Activated T-helper 1 cell treated with Interleukin-2 at 50 U/mL for 16 hours (primary cell): ENCODE data around the gene CBX2.

Experiments used
- DNase-seq: peaks from one replicate; pipeline ENCODE4 v3.0.0-alpha.2; 2020; ENCODE audit warnings: low read depth

Gene CBX2

DNA sequence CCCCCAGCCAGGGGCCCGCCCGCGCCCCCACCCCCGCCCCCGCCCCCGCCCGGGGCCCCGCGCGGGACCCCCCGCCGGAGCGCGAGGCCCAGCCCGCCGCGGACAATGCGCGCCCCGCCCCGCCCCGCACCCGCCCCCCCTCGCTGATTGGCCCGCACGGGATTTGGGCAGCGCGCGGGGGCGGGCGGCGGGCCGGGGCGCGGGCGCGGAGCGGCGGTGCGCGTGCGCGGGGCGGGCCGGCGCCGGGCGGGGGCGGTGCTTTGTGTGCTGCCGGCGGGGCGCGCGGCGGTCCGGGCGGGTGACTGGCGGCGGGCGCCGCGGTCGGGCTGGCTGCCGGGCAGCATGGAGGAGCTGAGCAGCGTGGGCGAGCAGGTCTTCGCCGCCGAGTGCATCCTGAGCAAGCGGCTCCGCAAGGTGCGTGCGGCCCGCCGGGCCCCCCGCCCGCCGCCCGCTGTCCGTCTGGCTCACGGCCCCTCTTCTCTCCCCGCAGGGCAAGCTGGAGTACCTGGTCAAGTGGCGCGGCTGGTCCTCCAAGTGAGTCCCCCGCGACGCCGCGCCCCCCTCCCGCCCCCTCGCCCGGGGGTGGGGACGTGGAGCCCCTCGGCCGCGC lies at the start of gene CBX2:
TSS of gene CBX2 (plus strand) at position 255 of the 610 bp plus-strand sequence. CDS start at position 343, 88 bp downstream.
- peak; percentile 72 for DNase-seq

DNA sequence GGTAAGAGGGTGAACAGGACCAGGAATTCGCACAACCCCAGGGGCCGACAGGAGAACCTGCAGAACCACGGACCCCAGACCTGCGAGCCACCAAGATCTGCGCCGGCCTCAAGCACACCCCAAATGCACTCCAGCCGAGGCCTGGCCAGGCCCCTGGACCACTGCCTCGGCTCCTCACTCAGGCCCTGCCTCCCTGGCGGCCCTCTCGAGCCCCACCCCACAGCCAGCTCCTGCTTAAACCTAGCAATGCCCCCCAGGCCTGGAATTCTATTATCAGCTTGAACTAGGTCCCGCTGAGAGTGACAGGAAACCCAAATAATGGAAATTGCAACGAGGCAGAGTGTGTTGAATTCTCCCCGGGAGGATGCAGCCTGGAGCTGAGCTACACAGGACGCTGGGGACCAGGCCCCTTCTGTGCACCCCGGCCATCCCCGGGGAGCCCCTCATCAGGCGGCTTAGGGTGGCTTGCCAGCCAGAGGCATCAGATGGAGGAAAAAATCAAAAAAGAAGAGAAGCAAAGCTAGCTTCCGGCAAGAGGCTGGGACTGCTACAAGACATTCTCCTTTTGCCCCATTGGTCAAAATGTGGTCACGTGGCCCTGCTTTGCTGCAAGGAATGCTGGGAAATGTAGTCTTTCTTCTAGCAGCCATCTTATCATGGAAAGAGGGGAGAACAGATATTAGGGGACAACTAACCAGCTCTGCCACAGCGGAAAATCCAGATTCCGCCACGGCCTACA lies 49.6 kb upstream of the CBX2 start:
- peak; percentile 55 for DNase-seq

DNA sequence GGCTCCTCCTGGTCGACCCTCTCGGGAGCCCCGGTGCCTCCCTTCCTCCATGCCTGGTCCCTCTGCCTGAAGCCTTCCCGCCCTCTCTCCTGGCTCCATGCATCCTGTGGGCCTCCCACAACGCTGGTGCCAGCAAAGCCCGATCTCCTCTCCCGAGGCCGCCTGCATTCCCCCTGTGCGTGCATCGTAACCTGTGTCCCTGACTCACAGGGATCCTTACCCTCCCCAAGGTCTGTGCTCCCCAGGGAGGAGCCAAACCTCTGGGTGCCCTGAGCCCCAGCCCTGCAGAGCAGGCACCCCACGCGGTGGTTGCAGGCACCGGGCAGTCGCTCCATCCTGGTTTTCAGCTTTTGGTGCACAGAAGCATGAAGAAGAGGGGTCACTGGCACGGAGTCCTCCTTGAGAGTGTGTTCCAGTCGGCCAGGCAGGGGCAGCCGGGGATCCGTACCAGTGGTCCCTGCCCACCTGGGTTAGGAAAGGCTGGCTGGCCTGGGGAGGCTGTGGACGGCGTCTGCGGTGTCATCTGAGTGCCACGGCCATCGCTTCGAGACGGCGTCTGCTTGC lies 49.0 kb upstream of the CBX2 start:
- no peak for DNase-seq

DNA sequence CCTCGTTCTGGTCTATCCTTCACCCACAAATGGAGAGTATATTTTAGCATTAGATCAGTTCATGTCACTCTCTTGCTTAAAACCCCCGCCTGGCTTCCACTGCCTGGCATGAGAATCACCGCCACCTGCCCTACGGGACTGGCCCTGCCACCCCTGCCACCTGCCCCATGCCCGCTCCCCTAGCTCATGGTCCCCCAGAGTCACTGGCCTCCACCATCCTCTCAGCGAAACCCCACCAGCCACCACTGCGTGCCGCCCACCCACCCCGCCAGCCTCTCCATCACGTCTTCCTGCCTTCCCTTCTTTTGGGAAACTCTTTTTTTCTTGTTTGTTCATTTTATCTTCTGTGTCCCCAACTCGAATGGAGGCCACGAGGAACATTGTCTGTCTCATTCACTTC lies 48.2 kb upstream of the CBX2 start:
- no peak for DNase-seq

DNA sequence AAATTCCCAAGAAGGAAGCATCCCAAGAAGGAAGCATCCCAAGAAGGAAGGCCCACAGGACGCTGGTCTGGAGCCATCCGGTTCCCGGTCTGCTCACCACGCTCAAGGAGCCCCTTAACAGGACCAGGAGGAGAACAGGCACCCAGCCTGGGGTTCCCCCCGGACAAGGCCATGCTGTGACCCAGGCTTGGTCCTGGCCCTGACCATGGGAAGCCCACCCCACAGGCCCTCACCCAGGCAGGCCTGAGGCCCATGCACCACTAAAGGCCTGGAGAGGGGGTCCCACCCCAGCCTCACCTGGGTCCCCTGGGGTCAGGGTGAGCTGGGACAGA lies 47.5 kb upstream of the CBX2 start:
- no peak for DNase-seq

DNA sequence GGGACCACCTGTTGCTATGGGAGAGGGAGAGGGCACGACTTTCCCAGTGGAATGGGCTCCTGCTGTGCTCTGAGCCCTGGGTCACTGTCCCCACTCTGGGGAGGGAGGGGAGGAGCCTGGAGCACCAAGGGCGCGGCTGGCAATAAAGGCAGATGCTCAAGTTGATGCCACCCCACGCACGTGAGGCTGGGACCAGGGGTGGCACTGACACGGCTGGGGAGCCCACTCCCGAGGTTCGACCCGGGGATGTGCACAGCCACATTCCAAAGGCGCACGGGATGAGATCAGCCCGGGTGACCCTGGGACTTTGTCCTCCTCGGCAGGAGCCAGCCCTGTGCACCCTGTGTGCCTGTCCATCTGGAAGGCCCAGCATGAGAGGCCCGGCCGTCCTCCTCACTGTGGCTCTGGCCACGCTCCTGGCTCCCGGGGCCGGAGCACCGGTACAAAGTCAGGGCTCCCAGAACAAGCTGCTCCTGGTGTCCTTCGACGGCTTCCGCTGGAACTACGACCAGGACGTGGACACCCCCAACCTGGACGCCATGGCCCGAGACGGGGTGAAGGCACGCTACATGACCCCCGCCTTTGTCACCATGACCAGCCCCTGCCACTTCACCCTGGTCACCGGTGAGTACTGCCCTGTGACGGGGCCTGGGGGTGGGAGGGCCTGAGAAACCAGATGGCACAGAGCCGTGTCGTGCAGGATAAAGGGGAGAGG lies 47.0 kb upstream of the CBX2 start, which contains the start of gene ENPP7:
TSS of gene ENPP7 (plus strand) at position 175 of the 715 bp plus-strand sequence. CDS start at position 372, 197 bp downstream.
- no peak for DNase-seq

DNA sequence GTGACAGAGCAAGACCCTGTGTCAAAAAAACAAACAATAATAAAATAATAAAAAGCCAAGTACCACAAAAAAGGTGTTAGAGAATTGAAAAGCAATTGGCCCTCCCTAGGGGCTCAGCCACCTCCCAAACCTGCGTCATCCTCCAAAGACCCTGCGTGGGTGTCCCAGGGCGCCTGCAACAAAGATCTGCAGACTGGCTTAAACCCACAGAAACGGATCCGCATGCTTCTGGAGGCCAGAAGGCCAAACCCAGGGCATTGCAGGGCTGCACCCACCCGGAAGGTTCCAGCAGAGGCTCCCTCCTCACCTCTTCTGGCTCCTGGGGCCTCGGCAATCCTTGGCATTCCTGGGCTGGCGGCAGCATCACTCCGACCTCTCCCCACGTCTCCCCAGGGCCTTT lies 45.7 kb upstream of the CBX2 start:
- no peak for DNase-seq

DNA sequence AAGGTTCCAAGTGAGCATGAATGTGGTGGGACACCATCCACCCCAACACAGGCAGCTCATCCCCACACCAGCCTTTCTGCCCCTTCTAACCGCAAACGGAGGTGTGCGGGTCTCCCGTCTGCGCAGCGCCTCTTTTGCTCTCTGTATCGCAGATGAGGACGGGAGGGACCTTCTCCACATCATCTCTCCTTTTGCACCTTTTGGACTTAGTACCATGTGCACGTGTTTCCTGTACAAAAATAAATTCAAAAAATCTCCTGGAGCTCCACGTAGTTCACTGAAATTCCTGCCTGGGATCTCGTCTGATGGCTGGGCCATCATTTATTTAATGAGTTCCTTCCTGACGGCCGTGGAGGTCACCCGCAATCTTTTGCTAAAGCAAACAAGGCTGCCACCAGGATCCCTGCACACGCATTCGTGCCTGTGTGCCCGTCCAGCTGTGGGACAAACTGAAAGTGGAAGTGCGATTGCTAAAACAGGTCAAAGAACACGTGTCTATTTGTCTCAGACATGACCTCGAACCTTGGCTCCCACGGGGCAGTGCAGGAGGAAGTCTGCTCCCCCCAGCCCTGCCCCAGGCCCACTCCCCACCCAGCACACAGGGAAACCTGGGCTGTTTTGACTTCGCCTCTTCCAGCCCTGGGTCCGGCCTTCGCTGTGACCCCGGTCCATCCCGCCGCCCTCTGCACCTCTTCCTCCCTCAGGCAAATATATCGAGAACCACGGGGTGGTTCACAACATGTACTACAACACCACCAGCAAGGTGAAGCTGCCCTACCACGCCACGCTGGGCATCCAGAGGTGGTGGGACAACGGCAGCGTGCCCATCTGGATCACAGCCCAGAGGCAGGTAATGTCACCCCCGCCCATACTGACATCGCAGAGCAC lies 44.9 kb upstream of the CBX2 start:
- no peak for DNase-seq

DNA sequence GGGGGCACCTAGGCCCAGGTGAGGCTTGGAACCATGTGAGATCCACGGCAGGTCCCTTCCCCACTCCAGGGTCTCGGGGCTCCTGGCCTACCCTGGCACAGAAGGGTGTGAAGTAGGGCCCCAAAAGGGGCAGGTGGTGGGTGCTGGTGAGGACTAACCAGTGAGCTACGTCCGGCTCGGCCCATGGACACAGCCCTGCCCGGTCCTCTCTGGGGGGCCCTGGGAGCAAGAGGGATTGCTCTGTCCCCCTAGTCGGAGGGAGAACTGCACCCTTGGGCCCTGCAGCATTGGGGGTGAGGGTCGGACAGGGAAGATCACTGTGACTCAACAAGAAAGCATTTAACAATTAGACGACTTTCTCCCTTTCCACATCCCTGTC lies 44.3 kb upstream of the CBX2 start:
- DNase-seq = no peak

DNA sequence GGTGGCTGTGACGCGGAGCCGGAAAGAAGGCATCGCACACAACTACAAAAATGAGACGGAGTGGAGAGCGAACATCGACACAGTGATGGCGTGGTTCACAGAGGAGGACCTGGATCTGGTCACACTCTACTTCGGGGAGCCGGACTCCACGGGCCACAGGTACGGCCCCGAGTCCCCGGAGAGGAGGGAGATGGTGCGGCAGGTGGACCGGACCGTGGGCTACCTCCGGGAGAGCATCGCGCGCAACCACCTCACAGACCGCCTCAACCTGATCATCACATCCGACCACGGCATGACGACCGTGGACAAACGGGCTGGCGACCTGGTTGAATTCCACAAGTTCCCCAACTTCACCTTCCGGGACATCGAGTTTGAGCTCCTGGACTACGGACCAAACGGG lies 42.9 kb upstream of the CBX2 start:
- no peak for DNase-seq

DNA sequence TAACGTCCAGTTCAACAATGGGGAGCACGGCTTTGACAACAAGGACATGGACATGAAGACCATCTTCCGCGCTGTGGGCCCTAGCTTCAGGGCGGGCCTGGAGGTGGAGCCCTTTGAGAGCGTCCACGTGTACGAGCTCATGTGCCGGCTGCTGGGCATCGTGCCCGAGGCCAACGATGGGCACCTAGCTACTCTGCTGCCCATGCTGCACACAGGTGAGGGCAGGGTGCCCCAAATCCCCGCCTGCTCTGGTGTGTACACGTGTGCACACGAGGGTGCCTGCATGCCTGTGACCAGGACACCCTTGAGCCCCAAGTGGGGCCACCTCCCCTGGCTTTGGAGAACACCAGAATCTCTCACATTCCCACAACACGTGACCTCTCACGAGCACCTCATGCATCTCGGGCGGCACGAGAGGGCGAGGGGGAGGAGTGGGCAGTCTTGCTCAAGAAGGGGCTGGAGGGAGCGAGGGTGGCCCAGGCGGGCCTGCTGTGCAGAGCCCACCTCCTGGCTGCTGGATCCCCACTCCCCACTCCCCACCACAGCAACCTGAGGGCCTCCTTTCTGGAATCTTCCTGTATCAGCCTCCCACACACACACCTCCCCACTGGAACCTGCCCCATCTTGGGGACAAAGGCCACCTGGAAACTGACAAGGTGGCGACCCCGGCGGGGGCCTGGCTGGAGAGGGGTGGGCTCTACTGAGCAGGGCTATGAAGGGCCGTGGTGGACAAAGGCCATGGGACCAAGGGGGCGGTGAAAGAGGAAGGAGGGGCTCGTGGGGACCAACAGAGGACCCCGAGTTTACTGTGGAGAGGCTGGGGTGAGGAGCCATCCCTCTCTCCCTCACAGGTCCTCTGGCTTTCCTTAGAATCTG lies 40.7 kb upstream of the CBX2 start:
- no peak for DNase-seq

DNA sequence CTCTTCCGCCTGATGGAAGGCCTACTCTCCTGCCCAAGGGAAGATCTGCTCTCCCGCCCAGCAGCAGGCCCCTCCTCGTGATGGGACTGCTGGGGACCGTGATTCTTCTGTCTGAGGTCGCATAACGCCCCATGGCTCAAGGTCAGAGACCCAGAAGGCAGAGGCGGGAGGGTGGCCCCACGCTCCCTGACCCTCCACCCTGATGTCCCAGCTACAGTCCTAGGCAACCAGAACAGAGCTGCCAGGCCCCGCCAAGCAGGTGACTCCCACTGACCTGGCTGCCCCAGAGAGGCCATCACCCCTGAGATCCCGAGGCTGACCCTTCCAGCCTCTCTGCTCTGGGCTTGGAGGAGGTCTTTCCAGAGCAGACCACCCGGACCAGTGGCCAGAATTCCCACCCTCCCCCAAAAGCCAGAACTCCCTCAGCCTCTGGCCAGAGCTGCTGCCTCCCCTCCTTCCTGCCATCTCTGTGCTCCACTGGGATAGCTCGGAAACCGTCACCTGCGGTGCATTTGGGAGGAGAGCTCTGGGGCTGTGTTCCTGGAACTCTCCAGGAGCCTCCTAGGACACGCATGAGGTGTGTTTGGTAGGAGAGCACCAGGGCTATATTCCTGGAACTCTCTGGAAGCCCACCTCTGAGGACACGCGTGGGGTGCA lies 39.9 kb upstream of the CBX2 start:
- DNase-seq = no peak

DNA sequence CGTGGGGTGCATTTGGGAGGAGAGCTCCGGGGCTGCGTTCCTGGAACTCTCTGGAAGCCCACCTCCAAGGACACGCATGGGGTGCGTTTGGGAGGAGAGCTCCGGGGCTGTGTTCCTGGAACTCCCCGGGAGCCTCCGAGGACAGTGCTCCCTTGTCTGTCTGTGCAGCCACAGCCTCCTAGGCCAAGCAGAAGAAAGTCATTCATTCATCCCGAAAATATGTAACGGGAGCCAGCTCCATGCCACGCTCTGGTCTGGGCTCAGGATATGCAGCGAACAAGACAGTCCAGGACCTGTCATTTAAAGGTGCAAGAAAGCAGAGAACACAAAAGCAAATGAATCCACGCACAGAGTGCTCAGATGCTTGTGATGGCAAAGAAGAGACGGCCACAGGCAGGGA lies 39.3 kb upstream of the CBX2 start:
- DNase-seq = no peak

DNA sequence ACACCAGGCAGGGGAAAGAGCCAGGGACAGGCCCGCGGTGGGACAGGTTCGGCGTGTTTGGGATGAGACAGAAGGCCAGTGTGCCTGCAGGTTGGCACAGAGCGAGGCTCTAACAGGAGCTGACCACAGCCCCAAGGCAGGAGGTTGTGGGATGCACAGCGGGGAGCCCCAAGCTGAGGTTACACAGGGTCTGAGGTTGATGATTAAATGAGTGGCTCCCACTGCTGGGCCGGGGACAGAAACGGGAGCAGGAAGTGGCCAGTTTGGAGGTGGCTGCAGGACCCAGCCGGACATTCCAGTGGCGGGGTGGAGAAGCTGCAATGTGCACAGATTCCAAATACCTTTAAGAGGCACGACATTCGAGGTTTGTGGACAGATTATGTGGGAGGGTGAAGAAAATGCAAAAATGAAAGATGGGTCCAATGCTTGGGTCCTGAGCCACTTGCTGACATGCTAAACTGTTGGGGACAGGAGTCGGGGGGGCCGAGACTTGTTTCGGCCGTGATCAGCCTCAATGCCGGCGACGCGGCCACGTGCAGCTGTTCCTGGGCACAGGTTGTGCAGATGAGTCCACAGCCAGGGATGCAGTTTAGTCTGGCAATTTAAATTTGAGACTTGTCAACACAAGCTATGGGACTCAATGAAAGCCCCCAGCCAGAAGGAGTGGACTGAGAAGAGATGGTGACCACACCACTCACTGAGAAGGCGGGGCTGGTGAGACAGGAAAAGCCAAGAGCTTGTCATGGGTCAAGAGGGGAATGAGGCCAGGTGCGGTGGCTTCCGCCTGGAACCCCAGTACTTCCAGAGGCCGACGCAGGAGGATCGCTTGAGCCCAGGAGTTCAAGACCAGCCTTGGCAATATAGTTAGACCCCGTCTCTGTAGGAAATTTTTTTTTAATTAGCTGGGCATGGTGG lies 38.5 kb upstream of the CBX2 start:
- no peak for DNase-seq

DNA sequence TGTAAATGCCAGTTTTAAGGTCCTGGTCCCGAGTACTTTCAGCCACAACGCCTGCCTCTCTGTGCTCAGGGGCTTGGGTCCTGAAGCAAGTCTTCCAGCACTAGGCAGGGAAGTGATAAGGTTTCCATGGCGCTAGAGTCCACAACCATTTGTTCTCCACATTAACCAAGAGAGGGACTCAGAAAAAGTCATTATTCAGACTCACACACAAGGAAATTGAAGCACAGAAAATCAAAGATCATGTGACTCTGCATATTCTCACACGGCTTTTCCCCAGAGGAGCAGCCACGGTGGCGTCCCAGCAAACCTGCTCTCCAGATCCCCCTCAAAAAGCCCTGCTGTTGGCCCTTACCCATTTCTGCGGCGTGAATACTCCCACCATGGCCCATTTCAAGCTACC lies 37.5 kb upstream of the CBX2 start:
- no peak for DNase-seq

DNA sequence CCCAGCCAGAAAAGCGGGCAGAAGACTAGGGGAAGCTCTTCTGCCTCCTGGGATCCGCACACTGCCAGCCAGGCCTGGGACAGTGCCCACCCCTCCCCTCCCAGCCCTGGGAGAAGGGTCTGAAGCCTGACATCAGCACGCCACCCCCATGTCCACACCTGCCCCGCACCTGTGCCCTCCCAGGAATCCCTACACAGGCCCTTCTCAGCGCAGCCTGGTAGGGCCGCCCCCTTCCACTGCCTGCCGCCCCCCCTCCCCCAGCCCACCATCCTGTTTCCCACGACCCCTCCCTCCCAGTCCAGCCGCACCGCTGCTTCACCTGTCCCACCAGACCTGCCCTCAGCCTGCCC lies 36.6 kb upstream of the CBX2 start:
- DNase-seq = no peak

DNA sequence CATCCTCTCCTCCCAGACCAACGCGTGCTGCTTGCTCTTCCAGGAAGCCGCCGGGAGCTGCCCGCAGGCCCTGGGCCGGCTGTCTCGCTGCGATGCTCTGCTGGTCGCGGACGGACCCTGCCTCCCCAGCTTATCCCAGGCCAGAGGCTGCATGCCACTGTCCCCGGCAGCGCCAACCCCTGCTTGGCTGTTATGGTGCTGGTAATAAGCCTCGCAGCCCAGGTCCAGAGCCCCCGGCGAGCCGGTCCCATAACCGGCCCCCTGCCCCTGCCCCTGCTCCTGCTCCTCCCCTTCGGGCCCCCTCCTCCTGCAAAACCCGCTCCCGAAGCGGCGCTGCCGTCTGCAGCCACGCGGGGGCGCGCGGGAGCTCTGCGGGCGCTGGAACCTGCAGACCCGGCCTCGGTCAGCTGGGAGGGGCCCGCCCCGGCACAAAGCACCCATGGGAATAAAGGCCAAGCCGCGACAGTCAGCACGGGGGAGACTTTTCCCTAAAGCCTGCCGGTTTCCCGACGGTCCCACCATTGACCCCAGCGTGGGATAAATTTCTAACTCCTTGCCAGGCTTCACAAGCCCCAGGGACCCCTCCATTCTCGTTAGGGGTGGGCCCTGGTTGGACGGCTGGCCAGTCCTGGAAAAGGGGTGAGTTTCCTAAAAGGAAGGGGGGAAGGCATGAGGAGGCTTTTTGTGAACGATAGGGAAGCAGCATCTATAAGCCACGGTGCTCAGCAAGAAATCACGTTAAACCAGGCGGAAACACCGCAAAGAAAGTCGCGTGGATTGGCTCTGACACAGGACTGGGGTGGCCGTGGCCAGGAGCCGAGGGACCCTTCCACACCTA lies 36.0 kb upstream of the CBX2 start:
- peak; percentile 60 for DNase-seq

DNA sequence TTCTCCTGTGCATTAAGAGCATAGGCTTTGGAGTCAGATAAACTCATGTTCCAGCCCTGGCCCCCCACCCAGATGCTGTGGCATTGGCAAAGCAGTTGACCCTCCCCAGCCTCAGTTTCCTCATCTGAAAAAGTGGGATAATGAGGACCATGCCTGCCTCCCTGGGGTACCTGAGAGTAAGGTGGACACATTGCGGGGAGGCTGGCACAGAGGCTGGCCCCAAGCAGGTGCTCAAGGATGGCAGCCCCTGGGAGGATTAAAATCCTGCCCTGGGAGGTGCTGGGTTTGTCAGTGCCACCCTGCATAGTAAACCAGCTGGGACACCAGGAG lies 35.4 kb upstream of the CBX2 start:
- no peak for DNase-seq
